Fibroblast of lung (primary cell): ENCODE measurements around the gene STIM1. TPM values are rescaled to one million over a fixed set of nuclear protein-coding genes. Genes with fewer than 3 reads are reported as not detected.

ENCODE experiments used
- DNase-seq, 2 donors: peaks; one replicate each; pipeline versions ENCODE4 v3.0.0 to v3.0.0-alpha.2; 2010; ENCODE audit warnings: low read depth in 2 of 2
- H2AFZ ChIP-seq: 2 replicates; pipeline ENCODE4 v1.5.1; 2012; ENCODE audit warnings: low read length, control low read depth, inconsistent platforms
- H3K27ac ChIP-seq: 2 replicates; pipeline ENCODE4 v1.5.1; 2011; ENCODE audit warnings: low read length, control low read depth; ENCODE audit not compliant: insufficient read depth
- H3K27me3 ChIP-seq: 2 replicates; pipeline ENCODE4 v1.5.1; 2011; ENCODE audit warnings: mild to moderate bottlenecking, low read length; ENCODE audit not compliant: control insufficient read depth, insufficient read depth
- H3K36me3 ChIP-seq: 2 replicates; pipeline ENCODE4 v1.5.1; 2011; ENCODE audit warnings: low read length; ENCODE audit not compliant: control insufficient read depth, insufficient read depth
- H3K4me1 ChIP-seq: 2 replicates; pipeline ENCODE4 v1.5.1; 2011; ENCODE audit warnings: low read length; ENCODE audit not compliant: control insufficient read depth, insufficient read depth; ENCODE audit errors: extremely low read depth
- H3K4me2 ChIP-seq: 2 replicates; pipeline ENCODE4 v1.5.1; 2011; ENCODE audit warnings: low read length, control low read depth; ENCODE audit not compliant: insufficient read depth; ENCODE audit errors: extremely low read depth
- H3K4me3 ChIP-seq, 4 experiments: fragments of 200-600 bp in 1 of 4; sonication (generic) in 1 of 4; replicated peaks in 1 of 4; 2 replicates each; pipeline ENCODE4 v1.5.1; 2011 to 2016; ENCODE audit warnings: low read length in 4 of 4, low read depth in 3 of 4, mild to moderate bottlenecking in 3 of 4, control low read depth in 2 of 4, inconsistent platforms in 1 of 4, mixed read lengths in 1 of 4; ENCODE audit not compliant: insufficient read depth in 1 of 4; ENCODE audit errors: control extremely low read depth in 1 of 4
- H3K79me2 ChIP-seq: 2 replicates; pipeline ENCODE4 v1.5.1; 2012; ENCODE audit warnings: mild to moderate bottlenecking, low read length, inconsistent platforms; ENCODE audit not compliant: control insufficient read depth, insufficient read depth
- H3K9ac ChIP-seq: 2 replicates; pipeline ENCODE4 v1.5.1; 2011; ENCODE audit warnings: mild to moderate bottlenecking, low read length, control low read depth; ENCODE audit not compliant: insufficient read depth
- H3K9me3 ChIP-seq: 2 replicates; pipeline ENCODE4 v1.5.1; 2012; ENCODE audit warnings: low read depth, low read length; ENCODE audit not compliant: control insufficient read depth, insufficient read depth
- H4K20me1 ChIP-seq: 2 replicates; pipeline ENCODE4 v1.5.1; 2011; ENCODE audit warnings: low read length; ENCODE audit not compliant: control insufficient read depth, insufficient read depth; ENCODE audit errors: extremely low read depth
- EZH2 ChIP-seq: IDR thresholded peaks from 2 replicates; pipeline ENCODE4 v1.5.1; 2012; ENCODE audit warnings: low read length, control low read depth, mild to moderate bottlenecking; ENCODE audit errors: missing control alignments
- polyA plus RNA-seq, 2 donors: library from polyadenylated mRNA; depleted of rRNA in 1 of 2; stranded (reverse) in 1 of 2; unstranded in 1 of 2; fragments of >200 nt; gene quantifications; 2 replicates each; pipeline ENCODE4 v1.2.1, GENCODE V29; 2011 to 2012; ENCODE audit warnings: missing spikeins in 1 of 2
- total RNA-seq: library from RNA; depleted of rRNA; stranded (reverse); fragments of >200 nt; gene quantifications from 2 replicates; pipeline ENCODE4 v1.2.1, GENCODE V29; 2014
- TF ChIP-seq, protein P1 (sequence below), 2 donors: IDR thresholded peaks in 1 of 2; conservative IDR thresholded peaks in 1 of 2; 1 replicate in 1 of 2; 2 replicates in 1 of 2; pipeline ENCODE4 v1.5.1; 2011 to 2012; ENCODE audit warnings: low read length in 2 of 2, control low read depth in 1 of 2, inconsistent platforms in 1 of 2, low read depth in 1 of 2, mild to moderate bottlenecking in 1 of 2

STIM1 gene
- total and polyA plus RNA-seq, 2 donors (not counting 1 experiment from before 2014, with no cell fraction given) = 38.1 to 44.6 TPM

GRCh38 chr11:3992964-3993363 lies 137.5 kb downstream of the STIM1 start:
- Histone ChIP-seq H2AFZ (no peak overlapping the region), H3K9ac (no peak overlapping the region), H3K9me3 (no peaks in the 10 kb centered on the region), H3K4me3 (no peak overlapping the region), H3K27me3 (no peaks in the 10 kb centered on the region), H3K36me3 (no peaks in the 10 kb centered on the region), H3K79me2 (no peaks in the 10 kb centered on the region), H3K4me2 (no peak overlapping the region), H3K4me1 (no peaks in the 10 kb centered on the region), H3K27ac (no peak overlapping the region), H4K20me1 (no peaks in the 10 kb centered on the region)
- TF ChIP-seq EZH2 = no peak
- TF ChIP-seq, protein P1, sequence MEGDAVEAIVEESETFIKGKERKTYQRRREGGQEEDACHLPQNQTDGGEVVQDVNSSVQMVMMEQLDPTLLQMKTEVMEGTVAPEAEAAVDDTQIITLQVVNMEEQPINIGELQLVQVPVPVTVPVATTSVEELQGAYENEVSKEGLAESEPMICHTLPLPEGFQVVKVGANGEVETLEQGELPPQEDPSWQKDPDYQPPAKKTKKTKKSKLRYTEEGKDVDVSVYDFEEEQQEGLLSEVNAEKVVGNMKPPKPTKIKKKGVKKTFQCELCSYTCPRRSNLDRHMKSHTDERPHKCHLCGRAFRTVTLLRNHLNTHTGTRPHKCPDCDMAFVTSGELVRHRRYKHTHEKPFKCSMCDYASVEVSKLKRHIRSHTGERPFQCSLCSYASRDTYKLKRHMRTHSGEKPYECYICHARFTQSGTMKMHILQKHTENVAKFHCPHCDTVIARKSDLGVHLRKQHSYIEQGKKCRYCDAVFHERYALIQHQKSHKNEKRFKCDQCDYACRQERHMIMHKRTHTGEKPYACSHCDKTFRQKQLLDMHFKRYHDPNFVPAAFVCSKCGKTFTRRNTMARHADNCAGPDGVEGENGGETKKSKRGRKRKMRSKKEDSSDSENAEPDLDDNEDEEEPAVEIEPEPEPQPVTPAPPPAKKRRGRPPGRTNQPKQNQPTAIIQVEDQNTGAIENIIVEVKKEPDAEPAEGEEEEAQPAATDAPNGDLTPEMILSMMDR (conservative IDR thresholded peaks at IDR 0.05 in 1 of 2, IDR thresholded peaks at IDR 0.05 in 1 of 2; ENCODE audit: low read depth in 1 of 2, low read length in 2 of 2) = no peak
- DNase-seq = no peak

DNA sequence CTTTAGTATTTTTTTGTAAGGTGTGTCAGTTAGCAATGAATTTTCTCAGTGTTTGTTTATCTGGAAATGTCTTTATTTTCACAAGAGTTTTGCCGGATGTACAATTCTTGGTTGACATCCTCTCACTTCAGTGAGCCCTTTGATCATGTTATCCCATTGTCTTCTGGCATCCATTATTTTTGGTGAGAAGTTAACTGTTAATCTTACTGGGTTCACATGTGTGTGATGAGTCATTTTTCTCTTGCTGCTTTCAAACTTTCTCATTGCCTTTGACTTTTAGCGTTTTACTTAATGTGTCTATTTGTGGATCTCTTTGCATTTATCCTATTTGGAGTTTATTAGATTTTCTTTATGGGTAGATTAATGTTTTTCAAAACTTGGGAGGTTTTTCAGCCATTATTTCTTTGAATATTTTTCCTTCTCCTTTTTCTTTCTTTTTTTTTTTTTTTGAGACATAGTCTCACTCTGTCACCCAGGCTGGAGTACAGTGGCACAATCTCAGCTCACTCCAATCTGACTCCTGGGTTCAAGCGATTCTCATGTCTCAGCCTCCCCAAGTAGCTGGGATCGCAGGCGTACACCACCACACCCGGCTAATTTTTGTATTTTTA lies 138.7 kb downstream of the STIM1 start:
- Histone ChIP-seq H3K36me3 (no peaks in the 10 kb centered on the region), H3K79me2 (no peaks in the 10 kb centered on the region), H3K27ac (no peak overlapping the region), H3K4me2 (no peak overlapping the region), H2AFZ (no peak overlapping the region), H3K4me1 (no peaks in the 10 kb centered on the region), H3K9me3 (no peaks in the 10 kb centered on the region), H4K20me1 (no peaks in the 10 kb centered on the region), H3K4me3 (no peak overlapping the region), H3K9ac (no peak overlapping the region), H3K27me3 (no peaks in the 10 kb centered on the region)
- DNase-seq = peak in 1 of 2 donors; percentile 12
- no peak for TF ChIP-seq EZH2
- TF ChIP-seq, protein P1 (conservative IDR thresholded peaks at IDR 0.05 in 1 of 2, IDR thresholded peaks at IDR 0.05 in 1 of 2; ENCODE audit: low read depth in 1 of 2, low read length in 2 of 2) = no peak

GRCh38 chr11:3995307-3995706 lies 139.8 kb downstream of the STIM1 start:
- Histone ChIP-seq H3K4me1 (no peaks in the 10 kb centered on the region), H2AFZ (no peak overlapping the region), H3K27ac (no peak overlapping the region), H3K27me3 (no peaks in the 10 kb centered on the region), H4K20me1 (no peaks in the 10 kb centered on the region), H3K9ac (no peak overlapping the region), H3K36me3 (no peaks in the 10 kb centered on the region), H3K4me3 (no peak overlapping the region), H3K4me2 (no peak overlapping the region), H3K9me3 (no peaks in the 10 kb centered on the region), H3K79me2 (no peaks in the 10 kb centered on the region)
- TF ChIP-seq, protein P1 (conservative IDR thresholded peaks at IDR 0.05 in 1 of 2, IDR thresholded peaks at IDR 0.05 in 1 of 2; ENCODE audit: low read depth in 1 of 2, low read length in 2 of 2) = no peak
- TF ChIP-seq EZH2 = no peak
- DNase-seq = no peak
